ENCODE results near the gene PRPF40A. TPM values are rescaled to one million over a fixed set of nuclear protein-coding genes. Genes with fewer than 3 reads are reported as not detected.

Gene PRPF40A
- total RNA-seq, 1 donor from 2014 or later, result 74.6 TPM

GRCh38 chr2:152655880-152656279 lies 61.4 kb downstream of the PRPF40A start:
- Histone ChIP-seq H3K4me3 (no peak overlapping the region), H3K27ac (no peak overlapping the region), H3K27me3 (no peaks in the 10 kb centered on the region), H3K4me1 (no peaks in the 10 kb centered on the region), H3K9me3 (no peaks in the 10 kb centered on the region), H3K36me3 (peaks cover 6 to 70% of the 10 kb centered on the region in 2 donors)
- DNase-seq (ENCODE audit: extremely low spot score in 2 of 2), result no peak
- TF ChIP-seq POLR2A (IDR thresholded peaks at IDR 0.05) (no peak), CTCF (IDR thresholded peaks at IDR 0.05) (no peak), POLR2AphosphoS5 (IDR thresholded peaks at IDR 0.05; ENCODE audit: insufficient read depth in 1 of 2, low read depth in 1 of 2) (no peak)
- intact Hi-C loops (cut with DNase I), result no loop called here

- intact Hi-C loops (cut with DNase I), result no loop called here
- H3K9me3 ChIP-seq, result no peaks in the 10 kb centered on the region
- H3K4me1 ChIP-seq, result peaks cover 19% of the 10 kb centered on the region
- no peak overlapping the region for H3K4me3 ChIP-seq
- peaks cover 0 to 30% of the 10 kb centered on the region in 2 donors for H3K36me3 ChIP-seq
- DNase-seq (ENCODE audit: extremely low spot score in 2 of 2), result no peak
- TF ChIP-seq CTCF (IDR thresholded peaks at IDR 0.05) (no peak), POLR2AphosphoS5 (IDR thresholded peaks at IDR 0.05; ENCODE audit: insufficient read depth in 1 of 2, low read depth in 1 of 2) (no peak), POLR2A (IDR thresholded peaks at IDR 0.05) (no peak)
- H3K27ac ChIP-seq, result no peak overlapping the region
- H3K27me3 ChIP-seq, result no peaks in the 10 kb centered on the region
These were observed 65.4 kb downstream of the PRPF40A start for GRCh38 chr2:152651834-152652233.

- Histone ChIP-seq H3K4me1 (peaks cover 29% of the 10 kb centered on the region), H3K9me3 (no peaks in the 10 kb centered on the region), H3K36me3 (peaks cover 0 to 20% of the 10 kb centered on the region in 2 donors), H3K27me3 (no peaks in the 10 kb centered on the region), H3K4me3 (no peak overlapping the region), H3K27ac (no peak overlapping the region)
- no peak for DNase-seq (ENCODE audit: extremely low spot score in 2 of 2)
- no peak for TF ChIP-seq POLR2AphosphoS5 (IDR thresholded peaks at IDR 0.05; ENCODE audit: insufficient read depth in 1 of 2, low read depth in 1 of 2)
- no peak for TF ChIP-seq CTCF (IDR thresholded peaks at IDR 0.05)
- no peak for TF ChIP-seq POLR2A (IDR thresholded peaks at IDR 0.05)
- intact Hi-C loops (cut with DNase I), result no loop called here
These were observed 66.4 kb downstream of the PRPF40A start for GRCh38 chr2:152650768-152651371.

GRCh38 chr2:152649997-152650396 lies 67.3 kb downstream of the PRPF40A start:
- Histone ChIP-seq H3K36me3 (peaks cover 0 to 11% of the 10 kb centered on the region in 2 donors), H3K4me1 (peaks cover 35% of the 10 kb centered on the region), H3K27ac (no peak overlapping the region), H3K4me3 (no peak overlapping the region), H3K9me3 (no peaks in the 10 kb centered on the region), H3K27me3 (no peaks in the 10 kb centered on the region)
- TF ChIP-seq POLR2A (IDR thresholded peaks at IDR 0.05), result no peak
- TF ChIP-seq POLR2AphosphoS5 (IDR thresholded peaks at IDR 0.05; ENCODE audit: insufficient read depth in 1 of 2, low read depth in 1 of 2), result no peak
- no peak for TF ChIP-seq CTCF (IDR thresholded peaks at IDR 0.05)
- intact Hi-C loops (cut with DNase I), result no loop called here
- DNase-seq (ENCODE audit: extremely low spot score in 2 of 2), result no peak

GRCh38 chr2:152648336-152648735 lies 68.9 kb downstream of the PRPF40A start:
- Histone ChIP-seq H3K27ac (no peak overlapping the region), H3K4me3 (no peak overlapping the region), H3K27me3 (no peaks in the 10 kb centered on the region), H3K36me3 (peaks cover 0 to 7% of the 10 kb centered on the region in 2 donors), H3K9me3 (no peaks in the 10 kb centered on the region), H3K4me1 (peaks cover 35% of the 10 kb centered on the region)
- no peak for TF ChIP-seq POLR2AphosphoS5 (IDR thresholded peaks at IDR 0.05; ENCODE audit: insufficient read depth in 1 of 2, low read depth in 1 of 2)
- no peak for TF ChIP-seq CTCF (IDR thresholded peaks at IDR 0.05)
- no peak for TF ChIP-seq POLR2A (IDR thresholded peaks at IDR 0.05)
- intact Hi-C loops (cut with DNase I), result no loop called here
- no peak for DNase-seq (ENCODE audit: extremely low spot score in 2 of 2)
